ENCODE data around the gene COPS7A.
A peak's percentile ranks its signal among the peaks of the same experiment; 100 is the strongest.

The COPS7A gene

DNA sequence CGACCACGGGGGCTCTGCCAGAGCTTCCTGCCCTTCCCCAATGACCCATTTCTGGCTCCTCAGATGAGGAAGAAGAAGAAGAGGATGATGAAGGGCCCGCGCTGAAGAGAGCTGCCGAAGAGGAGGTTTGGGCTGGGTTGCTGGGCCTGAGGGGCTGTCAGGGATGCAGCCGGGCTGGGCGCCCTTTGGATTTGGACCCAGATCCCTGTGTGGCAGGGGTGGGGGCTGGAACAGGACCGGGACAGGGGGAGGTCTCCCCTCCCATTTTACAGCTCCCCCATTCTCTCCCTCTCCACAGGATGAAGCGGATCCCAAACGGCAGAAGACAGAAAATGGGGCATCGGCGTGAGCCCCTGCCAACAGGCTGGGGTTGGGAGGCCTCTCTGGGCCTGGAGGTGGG is 46.2 kb downstream of the COPS7A start:
- no peak for DNase-seq
- no peak for ATAC-seq

DNA sequence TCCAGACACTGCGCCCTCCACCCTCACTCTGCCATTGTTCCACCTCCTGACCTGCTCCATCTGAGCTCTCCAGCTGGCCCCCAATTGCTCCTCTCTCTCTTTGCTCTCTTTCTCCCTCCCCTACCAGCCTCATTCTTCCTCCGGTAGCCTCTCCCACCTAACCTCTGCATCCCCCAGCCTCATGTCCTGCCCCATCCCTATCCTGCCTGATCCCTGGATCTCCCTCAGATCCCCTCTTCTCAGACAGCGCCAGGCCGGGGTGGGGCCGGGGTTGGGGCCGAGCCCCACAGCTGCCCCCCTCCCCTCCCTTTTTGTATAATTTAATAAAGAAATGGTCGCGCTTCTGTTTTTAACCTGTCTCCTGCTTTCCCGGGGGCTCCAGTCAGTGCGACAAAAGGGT is 46.8 kb downstream of the COPS7A start:
- ATAC-seq (no peak), DNase-seq (no peak)

DNA sequence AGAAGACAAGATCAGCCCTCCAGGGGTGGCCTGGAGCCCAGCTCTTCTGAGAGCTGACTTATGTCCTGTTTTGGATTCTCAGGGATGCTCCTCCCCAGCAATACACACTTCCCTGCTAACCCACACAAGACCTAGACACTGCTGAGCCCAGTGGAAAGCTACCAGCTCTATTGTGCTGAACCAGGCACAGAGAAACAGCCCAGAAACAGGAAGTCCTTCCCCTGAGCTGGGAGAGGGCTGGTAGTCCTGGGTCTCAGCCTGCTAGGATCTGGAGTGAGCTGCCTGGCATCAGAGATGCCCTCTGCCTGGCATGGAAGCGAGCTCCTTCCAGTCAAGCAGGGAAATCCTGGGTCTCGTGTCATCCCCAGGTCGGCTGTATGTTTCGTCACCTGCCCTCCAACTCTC is 47.2 kb downstream of the COPS7A start:
- no peak for ATAC-seq
- DNase-seq = no peak

DNA sequence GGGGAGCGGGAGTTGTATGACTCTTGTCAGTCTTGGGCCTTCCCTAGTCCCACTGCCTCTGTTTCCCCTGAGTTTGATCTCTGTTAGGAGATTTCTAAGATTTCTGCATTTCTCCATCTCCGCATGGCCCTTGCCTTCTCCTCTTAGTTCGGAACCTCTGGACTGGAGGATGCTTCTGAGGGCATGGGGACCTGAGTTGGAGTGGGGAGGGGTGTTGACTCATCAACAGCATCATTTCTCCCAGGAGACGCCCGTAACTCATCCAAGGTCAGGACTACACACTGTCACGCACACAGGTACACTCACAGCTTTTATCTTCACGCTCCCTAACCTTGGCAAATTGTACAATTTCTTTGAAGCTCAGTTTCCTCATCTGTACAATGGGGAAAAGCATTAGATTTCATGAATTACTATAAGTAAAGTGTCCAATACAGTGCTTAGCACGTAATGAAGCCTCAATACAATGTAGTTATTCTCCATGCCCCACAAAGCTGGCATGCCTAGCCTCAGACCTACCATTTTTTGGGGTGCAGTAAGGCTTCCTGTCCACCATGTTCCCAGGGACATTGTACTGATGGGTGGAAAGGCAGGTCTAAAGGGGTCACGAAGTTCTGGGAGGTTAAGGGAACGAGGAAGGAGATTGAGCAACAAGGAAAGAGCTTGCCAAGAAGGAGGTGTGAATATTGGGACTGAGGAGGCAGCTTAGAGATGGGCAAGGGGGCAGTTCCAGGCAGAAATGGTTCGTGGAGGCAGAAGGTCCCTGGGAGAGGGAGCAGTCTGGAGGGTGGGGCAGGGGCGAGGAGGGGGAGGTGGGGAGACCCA is 47.9 kb downstream of the COPS7A start:
- no peak for DNase-seq
- no peak for ATAC-seq

DNA sequence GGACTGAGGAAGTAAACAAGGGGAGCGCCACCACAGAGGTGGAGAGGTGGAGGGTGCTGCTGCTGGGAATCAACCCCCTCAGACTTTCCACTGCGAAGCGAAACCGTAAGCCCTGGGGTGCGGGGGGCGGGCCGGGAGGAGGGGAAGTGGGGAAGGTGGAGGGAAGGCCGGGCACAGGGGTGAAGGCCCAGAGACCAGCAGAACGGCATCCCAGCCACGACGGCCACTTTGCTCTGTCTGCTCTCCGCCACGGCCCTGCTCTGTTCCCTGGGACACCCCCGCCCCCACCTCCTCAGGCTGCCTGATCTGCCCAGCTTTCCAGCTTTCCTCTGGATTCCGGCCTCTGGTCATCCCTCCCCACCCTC is 48.5 kb downstream of the COPS7A start, which contains the start of gene LAG3:
TSS of gene LAG3 (plus strand) at position 190 of the 365 bp plus-strand sequence. CDS start 333 bp downstream, outside the sequence.
- peak; percentile 86 for DNase-seq
- peak; percentile 58 for ATAC-seq

DNA sequence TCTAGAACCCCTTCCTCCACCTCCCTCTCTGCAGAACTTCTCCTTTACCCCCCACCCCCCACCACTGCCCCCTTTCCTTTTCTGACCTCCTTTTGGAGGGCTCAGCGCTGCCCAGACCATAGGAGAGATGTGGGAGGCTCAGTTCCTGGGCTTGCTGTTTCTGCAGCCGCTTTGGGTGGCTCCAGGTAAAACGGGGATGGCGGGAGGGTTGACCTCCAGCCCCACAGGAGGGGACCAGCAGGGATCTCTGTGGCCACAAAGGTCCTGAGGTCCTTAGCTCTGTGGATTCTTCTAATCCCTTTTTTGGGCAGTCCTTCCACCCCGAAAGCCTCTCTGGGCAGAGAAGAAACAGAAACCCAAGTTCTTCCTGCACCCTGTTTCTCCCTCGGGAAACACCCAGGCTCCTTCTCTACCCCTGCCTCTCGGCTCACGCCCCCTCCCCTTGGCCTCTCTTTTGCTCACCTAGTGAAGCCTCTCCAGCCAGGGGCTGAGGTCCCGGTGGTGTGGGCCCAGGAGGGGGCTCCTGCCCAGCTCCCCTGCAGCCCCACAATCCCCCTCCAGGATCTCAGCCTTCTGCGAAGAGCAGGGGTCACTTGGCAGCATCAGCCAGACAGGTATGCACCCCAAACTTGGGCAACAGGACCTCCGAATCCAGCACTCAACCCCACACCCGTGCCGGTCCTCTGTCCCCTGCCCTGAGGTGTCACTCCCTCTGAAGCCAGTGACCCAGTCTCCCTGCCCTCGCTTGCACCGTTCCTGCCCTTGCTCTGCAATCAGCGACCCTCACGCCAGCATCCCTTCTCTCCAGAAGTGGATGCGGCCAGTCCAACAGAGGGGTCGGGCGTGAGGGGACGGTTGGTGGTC is 49.1 kb downstream of the COPS7A start:
- no peak for ATAC-seq
- DNase-seq = no peak

DNA sequence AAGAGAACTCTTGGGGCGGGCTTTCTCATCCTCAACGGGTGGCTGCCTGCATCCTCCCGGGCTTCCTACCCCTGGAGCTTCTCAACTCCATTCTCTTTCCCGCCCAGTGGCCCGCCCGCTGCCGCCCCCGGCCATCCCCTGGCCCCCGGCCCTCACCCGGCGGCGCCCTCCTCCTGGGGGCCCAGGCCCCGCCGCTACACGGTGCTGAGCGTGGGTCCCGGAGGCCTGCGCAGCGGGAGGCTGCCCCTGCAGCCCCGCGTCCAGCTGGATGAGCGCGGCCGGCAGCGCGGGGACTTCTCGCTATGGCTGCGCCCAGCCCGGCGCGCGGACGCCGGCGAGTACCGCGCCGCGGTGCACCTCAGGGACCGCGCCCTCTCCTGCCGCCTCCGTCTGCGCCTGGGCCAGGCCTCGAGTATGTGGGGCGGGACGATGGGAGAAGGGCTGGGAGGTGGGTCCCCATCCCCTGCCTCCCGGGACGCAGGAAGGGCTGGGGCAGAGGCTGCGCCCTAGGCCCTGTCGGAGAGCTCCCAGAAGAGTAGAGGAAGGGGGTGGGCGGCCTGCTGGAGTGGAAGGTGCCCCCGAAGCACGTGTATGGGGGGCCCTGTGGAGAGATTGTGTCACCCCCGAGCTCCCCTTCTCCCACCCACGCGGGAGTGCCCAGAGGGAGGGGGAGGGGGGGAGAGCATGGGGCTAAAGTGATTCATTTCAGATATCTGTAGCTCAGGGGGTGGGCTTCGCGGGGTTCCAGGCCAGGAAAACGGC is 49.9 kb downstream of the COPS7A start:
- DNase-seq (peak; percentile 89), ATAC-seq (peak; percentile 42)

DNA sequence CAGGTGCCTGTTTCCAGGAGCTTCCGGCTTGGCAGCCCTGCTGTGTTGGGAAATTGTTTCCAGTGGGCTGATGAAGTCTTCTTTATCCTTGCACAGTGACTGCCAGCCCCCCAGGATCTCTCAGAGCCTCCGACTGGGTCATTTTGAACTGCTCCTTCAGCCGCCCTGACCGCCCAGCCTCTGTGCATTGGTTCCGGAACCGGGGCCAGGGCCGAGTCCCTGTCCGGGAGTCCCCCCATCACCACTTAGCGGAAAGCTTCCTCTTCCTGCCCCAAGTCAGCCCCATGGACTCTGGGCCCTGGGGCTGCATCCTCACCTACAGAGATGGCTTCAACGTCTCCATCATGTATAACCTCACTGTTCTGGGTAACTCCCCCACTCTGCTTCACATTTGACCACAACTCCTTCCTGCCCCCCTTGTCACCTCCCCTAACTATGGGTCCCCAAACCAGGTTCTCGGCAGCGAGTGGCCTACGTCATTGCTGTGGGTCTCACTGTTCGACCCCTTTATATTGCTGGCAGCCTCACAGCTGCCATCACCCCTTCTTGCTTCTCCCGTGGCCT is 50.7 kb downstream of the COPS7A start:
- ATAC-seq (peak; percentile 48), DNase-seq (peak; percentile 58)

DNA sequence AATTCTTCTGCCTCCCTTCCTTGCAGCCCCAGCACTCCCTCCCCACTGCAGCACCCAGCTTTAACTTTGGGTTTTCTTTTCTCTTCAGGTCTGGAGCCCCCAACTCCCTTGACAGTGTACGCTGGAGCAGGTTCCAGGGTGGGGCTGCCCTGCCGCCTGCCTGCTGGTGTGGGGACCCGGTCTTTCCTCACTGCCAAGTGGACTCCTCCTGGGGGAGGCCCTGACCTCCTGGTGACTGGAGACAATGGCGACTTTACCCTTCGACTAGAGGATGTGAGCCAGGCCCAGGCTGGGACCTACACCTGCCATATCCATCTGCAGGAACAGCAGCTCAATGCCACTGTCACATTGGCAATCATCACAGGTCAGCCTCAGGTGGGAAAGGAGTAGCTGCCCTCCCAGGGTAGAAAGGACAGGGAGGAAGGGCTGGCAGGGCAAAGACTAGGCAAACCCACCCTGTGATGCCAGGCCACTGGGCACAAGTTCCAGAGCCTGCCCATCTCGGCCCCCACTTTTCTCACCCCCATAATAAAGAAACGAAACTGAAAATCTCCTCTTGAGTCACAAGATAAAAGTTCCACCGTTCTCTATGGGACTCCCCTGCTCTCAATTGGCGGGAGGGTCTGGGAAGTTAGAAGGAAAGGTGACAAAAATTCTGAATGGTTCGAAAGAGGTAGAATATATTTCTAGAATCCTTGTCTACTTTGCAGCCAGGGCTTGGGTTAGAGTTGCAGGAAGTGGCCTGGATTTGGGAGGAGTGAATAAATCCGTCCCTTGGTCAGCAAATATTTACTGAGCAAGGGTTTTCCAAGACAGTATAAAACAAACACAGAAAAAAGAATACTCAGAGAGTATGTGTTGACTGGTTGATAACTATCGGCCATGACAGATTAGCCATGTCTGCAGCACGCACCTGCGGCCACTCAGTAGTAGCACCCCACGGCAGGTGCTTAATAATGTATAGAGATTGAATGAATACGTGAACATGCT is 51.6 kb downstream of the COPS7A start:
- ATAC-seq (no peak), DNase-seq (no peak)

DNA sequence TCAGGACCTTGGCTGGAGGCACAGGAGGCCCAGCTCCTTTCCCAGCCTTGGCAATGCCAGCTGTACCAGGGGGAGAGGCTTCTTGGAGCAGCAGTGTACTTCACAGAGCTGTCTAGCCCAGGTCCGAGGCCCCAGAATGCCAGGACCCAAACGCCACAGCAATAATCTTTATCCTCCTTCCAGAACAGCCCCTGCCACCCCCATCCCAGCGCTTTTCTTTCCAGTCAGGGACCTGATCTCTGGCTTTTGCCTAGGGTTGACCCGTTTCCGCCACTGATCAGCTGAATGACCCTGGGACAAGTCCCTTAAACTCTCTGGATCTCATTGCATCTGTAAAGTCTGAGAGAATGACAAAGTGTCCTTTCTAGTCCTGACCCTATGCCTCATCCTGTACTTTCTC is 53.5 kb downstream of the COPS7A start:
- DNase-seq (no peak), ATAC-seq (no peak)

DNA sequence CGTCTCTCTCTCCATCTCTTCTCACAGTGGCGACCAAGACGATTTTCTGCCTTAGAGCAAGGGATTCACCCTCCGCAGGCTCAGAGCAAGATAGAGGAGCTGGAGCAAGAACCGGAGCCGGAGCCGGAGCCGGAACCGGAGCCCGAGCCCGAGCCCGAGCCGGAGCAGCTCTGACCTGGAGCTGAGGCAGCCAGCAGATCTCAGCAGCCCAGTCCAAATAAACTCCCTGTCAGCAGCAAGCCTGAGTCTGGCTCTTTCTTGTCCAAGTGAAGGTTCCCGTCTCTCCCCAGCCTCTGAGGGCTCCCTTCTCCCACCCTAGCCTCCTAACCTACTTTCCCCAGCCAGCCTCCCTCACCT is 54.3 kb downstream of the COPS7A start:
- ATAC-seq (no peak), DNase-seq (no peak)

DNA sequence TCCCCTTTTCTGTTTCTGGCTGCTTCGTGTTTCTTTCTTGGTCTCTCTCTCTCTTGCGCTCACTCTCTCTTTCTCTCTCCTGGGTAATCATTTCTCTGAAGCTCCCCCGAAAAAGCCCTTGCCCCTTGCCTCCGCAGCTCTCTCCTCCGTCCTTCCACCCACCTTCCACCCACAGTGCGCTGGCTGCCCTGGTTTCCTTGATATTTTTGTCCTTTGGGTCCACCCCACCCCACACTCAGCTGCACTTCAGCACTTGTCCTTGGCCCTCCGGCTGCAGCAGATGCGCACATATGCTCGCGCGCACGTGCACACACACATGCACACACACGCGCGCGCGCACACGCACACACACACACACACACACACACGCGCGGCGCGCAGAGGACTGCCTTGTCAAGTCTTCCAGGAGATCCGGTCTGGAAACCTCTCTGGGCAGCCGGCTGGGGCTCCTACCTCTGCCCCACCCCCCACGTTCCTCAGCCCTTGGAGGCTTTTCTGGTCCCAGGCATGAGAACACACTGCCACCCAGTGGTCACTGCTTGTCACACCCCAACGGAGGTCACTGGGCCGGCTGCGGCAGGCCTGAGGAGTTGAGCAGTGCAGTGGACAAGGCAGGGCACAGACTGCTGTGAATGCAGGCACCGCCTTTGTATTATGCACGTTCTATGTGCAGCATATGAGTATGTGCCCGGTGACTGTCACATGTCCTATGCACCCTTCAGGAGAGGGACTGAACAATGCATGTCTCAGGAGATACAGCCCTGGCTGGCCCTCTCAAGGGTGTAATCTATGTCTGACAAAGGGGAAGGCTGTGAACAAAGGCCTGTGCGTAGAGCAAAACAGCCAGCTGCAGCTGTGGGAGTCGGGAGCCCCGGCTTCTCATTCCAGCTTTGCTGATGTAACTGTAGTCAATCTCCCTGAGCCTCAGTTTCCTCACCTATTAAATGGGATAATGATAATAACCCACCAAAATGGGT is 55.0 kb downstream of the COPS7A start:
- peak; percentile 41 for ATAC-seq
- peak; percentile 93 for DNase-seq

DNA sequence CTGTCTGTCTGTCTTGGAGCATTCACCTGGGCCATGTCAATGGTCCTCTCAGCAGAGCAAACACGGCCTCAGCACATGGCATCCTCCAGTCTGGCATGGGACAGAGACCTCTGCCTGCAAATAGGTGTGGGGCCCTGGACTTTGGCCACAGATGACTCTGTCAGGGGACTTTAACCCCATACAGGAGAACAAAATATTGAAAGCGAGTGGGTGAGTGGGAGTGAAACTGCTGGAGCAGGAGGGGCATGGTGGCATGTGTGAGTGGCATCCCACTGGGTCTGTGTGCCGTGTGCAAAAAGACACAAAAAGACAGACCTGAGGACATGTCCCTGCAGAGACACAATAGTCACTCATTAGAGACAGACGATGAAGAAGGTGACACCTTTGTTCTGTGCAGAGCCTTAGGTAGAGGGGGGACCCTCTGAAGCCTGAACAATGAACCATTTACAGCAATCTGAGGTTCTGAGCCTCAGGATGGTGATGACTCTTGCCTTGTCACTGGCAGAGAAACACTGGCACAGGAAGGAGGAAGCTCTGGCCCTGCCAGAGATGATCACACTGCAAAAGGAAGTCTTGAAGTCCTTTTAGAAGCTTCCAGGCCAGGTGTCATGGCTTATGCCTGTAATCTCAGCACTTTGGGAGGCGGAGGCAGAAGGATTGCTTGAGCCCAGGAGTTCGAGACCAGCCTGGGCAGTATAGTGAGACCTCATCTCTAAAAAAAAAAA is 56.0 kb downstream of the COPS7A start:
- ATAC-seq (peak; percentile 26), DNase-seq (no peak)

DNA sequence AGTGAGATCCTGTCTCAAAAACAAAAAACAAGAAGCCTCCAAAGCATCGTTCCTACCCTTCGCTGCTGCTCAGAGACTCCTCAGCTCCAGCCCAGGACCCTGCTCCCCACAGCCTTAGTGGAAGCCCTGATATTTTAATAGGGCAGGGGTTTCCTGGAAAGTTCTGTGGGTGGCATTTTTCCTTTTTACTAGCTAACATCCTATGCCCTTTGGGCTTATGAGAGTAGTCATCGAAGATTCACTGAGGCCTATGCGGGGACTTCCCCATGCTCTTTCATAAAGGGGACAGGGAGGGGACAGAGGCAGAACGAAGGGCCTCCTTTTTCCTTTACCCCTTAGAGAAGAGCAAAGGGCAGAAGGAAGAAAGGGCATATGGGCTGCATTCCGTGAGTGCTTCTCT is 56.7 kb downstream of the COPS7A start:
- DNase-seq (peak; percentile 64), ATAC-seq (peak; percentile 80)

All from stimulated activated naive CD8-positive, alpha-beta T cell treated with anti-CD3 and anti-CD28 coated beads, Interleukin-15, Interleukin-2, amounts not matched to agents 100 U/mL and 50 U/mL, for 24 hours (primary cell).